Measurements from ENCODE around the gene C7orf33. TPM values are rescaled to one million over a fixed set of nuclear protein-coding genes. Genes with fewer than 3 reads are reported as not detected.

Gene C7orf33
- total and polyA plus RNA-seq, 11 donors: not detected

DNA sequence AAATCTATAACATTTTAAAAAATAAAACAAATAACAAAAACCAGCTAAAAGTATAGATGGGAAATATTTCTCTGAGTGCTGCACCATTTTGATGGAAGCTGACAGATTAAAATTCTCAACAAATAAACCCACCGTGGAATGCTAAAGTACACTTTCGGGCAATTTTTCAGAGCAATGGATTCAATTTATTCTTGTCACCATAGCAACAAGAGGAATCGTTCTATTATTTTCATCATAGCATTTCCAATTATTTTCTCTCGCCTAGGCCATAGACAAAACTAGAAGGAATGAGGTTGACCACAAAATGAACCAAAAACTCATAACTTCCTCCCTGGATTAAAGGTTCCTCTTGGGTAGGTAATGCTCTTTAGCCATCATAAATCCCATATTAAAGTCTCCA is 44.6 kb upstream of the C7orf33 start:
- DNase-seq (no peak), ATAC-seq (no peak)
- H3K36me3 ChIP-seq: no peaks in the 10 kb centered on the region
- no peak overlapping the region for H3K27ac ChIP-seq
- no peak overlapping the region for H3K4me3 ChIP-seq
- peaks cover 0 to 20% (median 5%) of the 10 kb centered on the region in 12 donors for H3K9me3 ChIP-seq
- intact Hi-C loops (cut with DNase I): no loop called here
- no peaks in the 10 kb centered on the region for H3K27me3 ChIP-seq
- TF ChIP-seq, protein P1, sequence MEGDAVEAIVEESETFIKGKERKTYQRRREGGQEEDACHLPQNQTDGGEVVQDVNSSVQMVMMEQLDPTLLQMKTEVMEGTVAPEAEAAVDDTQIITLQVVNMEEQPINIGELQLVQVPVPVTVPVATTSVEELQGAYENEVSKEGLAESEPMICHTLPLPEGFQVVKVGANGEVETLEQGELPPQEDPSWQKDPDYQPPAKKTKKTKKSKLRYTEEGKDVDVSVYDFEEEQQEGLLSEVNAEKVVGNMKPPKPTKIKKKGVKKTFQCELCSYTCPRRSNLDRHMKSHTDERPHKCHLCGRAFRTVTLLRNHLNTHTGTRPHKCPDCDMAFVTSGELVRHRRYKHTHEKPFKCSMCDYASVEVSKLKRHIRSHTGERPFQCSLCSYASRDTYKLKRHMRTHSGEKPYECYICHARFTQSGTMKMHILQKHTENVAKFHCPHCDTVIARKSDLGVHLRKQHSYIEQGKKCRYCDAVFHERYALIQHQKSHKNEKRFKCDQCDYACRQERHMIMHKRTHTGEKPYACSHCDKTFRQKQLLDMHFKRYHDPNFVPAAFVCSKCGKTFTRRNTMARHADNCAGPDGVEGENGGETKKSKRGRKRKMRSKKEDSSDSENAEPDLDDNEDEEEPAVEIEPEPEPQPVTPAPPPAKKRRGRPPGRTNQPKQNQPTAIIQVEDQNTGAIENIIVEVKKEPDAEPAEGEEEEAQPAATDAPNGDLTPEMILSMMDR (IDR thresholded peaks at IDR 0.05): no peak
- no peak for TF ChIP-seq POLR2A (IDR thresholded peaks at IDR 0.05)
- no peaks in the 10 kb centered on the region for H3K4me1 ChIP-seq
- WGBS, 4 donors: 87 to 89% (median 89%) methylated on average over 4 of the region's 4 CpGs

DNA sequence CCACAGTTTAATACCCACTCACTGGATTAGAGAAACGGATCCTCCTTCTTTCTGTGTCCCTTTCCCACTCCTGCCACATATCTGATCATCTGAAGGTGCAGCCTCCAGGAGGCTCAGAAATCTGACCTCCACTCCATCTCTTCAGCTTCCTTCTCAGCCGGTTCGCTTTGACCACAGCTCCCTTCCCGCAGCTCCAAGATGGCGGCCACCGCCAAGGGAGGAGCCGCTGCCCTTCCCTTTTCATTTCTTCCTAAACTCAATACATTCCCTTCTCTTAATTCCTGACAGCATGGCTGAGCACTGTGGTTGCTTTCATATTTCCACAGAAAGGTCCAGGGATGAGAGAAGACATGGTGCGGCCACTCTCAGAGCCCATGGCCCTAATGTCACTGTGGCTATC is 43.7 kb upstream of the C7orf33 start:
- 83 to 94% (median 94%) methylated on average over 8 of the region's 8 CpGs for WGBS, 4 donors
- H3K9me3 ChIP-seq: peaks cover 0 to 27% (median 7%) of the 10 kb centered on the region in 12 donors
- H3K4me1 ChIP-seq: no peaks in the 10 kb centered on the region
- ATAC-seq (no peak), DNase-seq (no peak)
- H3K27ac ChIP-seq: no peak overlapping the region
- H3K4me3 ChIP-seq: no peak overlapping the region
- TF ChIP-seq, protein P1 (IDR thresholded peaks at IDR 0.05): no peak
- no peak for TF ChIP-seq POLR2A (IDR thresholded peaks at IDR 0.05)
- H3K27me3 ChIP-seq: no peaks in the 10 kb centered on the region
- H3K36me3 ChIP-seq: no peaks in the 10 kb centered on the region
- intact Hi-C loops (cut with DNase I): no loop called here

DNA sequence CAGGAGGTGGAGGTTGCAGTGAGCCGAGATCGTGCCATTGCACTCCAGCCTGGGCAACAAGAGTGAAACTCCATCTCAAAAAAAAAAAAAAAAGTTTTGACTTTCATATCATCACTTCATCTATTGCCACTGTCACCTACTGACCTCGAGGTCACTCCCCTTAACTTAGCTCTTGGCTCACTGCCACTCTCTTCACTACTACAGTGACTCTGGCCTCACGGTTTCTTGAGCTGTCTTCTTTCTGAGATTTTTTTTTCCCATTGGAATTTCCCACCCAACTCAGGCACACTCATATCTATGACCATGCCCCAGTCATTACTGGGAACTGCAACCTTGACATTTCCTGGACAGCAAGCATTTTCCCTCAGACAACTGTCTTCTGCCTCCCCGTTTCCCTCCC is 42.6 kb upstream of the C7orf33 start:
- DNase-seq (no peak), ATAC-seq (no peak)
- H3K9me3 ChIP-seq: peaks cover 0 to 27% (median 7%) of the 10 kb centered on the region in 12 donors
- intact Hi-C loops (cut with DNase I): no loop called here
- H3K27ac ChIP-seq: no peak overlapping the region
- no peak overlapping the region for H3K4me3 ChIP-seq
- H3K4me1 ChIP-seq: no peaks in the 10 kb centered on the region
- no peak for TF ChIP-seq POLR2A (IDR thresholded peaks at IDR 0.05)
- TF ChIP-seq, protein P1 (IDR thresholded peaks at IDR 0.05): no peak
- 50 to 67% (median 61%) methylated on average over 4 to 5 of the region's 5 CpGs for WGBS, 4 donors
- no peaks in the 10 kb centered on the region for H3K36me3 ChIP-seq
- H3K27me3 ChIP-seq: no peaks in the 10 kb centered on the region

DNA sequence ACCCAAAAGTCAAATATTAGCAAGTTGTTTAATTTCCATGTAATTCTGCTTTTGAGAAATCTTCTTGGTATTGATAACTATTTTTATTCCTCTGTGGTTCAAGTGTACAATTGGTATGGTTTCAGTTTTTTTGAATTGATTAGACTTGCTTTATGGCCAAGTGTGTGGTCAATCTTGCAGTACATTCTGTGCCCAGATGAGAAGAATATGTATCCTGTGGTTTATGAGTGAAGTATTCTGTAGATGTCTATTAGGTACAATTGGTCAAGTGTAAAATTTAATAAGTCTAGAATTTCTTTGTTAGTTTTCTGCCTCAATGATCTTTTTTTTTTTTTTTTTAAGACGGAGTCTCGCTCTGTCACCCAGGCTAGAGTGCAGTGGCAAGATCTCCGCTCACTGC is 36.6 kb upstream of the C7orf33 start:
- DNase-seq (no peak), ATAC-seq (no peak)
- 97 to 100% (median 99%) methylated on average over 3 of the region's 3 CpGs for WGBS, 4 donors
- Histone ChIP-seq H3K27ac (no peak overlapping the region), H3K4me3 (no peak overlapping the region), H3K9me3 (peaks cover 0 to 32% (median 7%) of the 10 kb centered on the region in 12 donors), H3K36me3 (no peaks in the 10 kb centered on the region), H3K27me3 (peaks cover 0 to 6% (median 0%) of the 10 kb centered on the region in 9 donors), H3K4me1 (no peaks in the 10 kb centered on the region)
- TF ChIP-seq, protein P1 (IDR thresholded peaks at IDR 0.05): no peak
- no peak for TF ChIP-seq POLR2A (IDR thresholded peaks at IDR 0.05)
- intact Hi-C loops (cut with DNase I): no loop called here

All from heart left ventricle (tissue), 16 donors.